Neuronal stem cell (in vitro differentiated cells): ENCODE data around the gene STAT2.
"Not testable (repeated sequence)": the region's sequence is repeated elsewhere in the genome, so short reads cannot be mapped to it uniquely, and the experiment has no call there.

ENCODE experiments used
- DNase-seq: peaks from one replicate; pipeline ENCODE4 v3.0.0-alpha.2; 2013; ENCODE audit warnings: low spot score
- H2AFZ ChIP-seq: one replicate; pipeline ENCODE4 v1.6.1; 2013; ENCODE audit warnings: mild to moderate bottlenecking, low read length, inconsistent platforms
- H2AK5ac ChIP-seq: 2 replicates; pipeline ENCODE4 v1.6.1; 2013; ENCODE audit warnings: low read depth, mild to moderate bottlenecking, inconsistent platforms, low read length, moderate library complexity, mixed read lengths
- H2BK120ac ChIP-seq: 2 replicates; pipeline ENCODE4 v1.6.1; 2013; ENCODE audit warnings: low read depth, mild to moderate bottlenecking, inconsistent platforms, low read length, moderate library complexity, mixed read lengths
- H2BK12ac ChIP-seq: one replicate; pipeline ENCODE4 v1.6.1; 2013; ENCODE audit warnings: low read length, inconsistent platforms
- H2BK15ac ChIP-seq: 2 replicates; pipeline ENCODE4 v1.6.1; 2013; ENCODE audit warnings: mild to moderate bottlenecking, low read length, inconsistent platforms, mixed read lengths
- H2BK5ac ChIP-seq: one replicate; pipeline ENCODE4 v1.6.1; 2013; ENCODE audit warnings: inconsistent platforms, mild to moderate bottlenecking, low read length, moderate library complexity
- H3K14ac ChIP-seq: one replicate; pipeline ENCODE4 v1.6.1; 2013; ENCODE audit warnings: low read length, inconsistent platforms
- H3K18ac ChIP-seq: 2 replicates; pipeline ENCODE4 v1.6.1; 2013; ENCODE audit warnings: low read length, inconsistent platforms
- H3K23ac ChIP-seq: 2 replicates; pipeline ENCODE4 v1.6.1; 2013; ENCODE audit warnings: low read depth, mild to moderate bottlenecking, mixed read lengths, low read length, inconsistent platforms; ENCODE audit not compliant: poor library complexity
- H3K27ac ChIP-seq: replicated peaks from 3 replicates; pipeline ENCODE4 v1.5.1; 2013; ENCODE audit warnings: low read length, inconsistent platforms
- H3K27me3 ChIP-seq, 3 experiments: 2 replicates each; pipeline ENCODE4 v1.6.1; 2013; ENCODE audit warnings: low read length in 3 of 3, mild to moderate bottlenecking in 2 of 3, inconsistent platforms in 1 of 3, low read depth in 1 of 3, mixed read lengths in 1 of 3, moderate library complexity in 1 of 3; ENCODE audit not compliant: control insufficient read depth in 3 of 3, insufficient read depth in 3 of 3
- H3K36me3 ChIP-seq, 2 donors: replicated peaks in 1 of 2; 2 replicates each; pipeline ENCODE4 v1.6.1; 2013; ENCODE audit warnings: low read length in 2 of 2; ENCODE audit not compliant: control insufficient read depth in 2 of 2, insufficient read depth in 2 of 2
- H3K4ac ChIP-seq: 2 replicates; pipeline ENCODE4 v1.6.1; 2013; ENCODE audit warnings: inconsistent platforms, mild to moderate bottlenecking, low read length, moderate library complexity
- H3K4me1 ChIP-seq, 2 donors: 1 replicate in 1 of 2; 2 replicates in 1 of 2; pipeline ENCODE4 v1.6.1; 2013; ENCODE audit warnings: low read length in 2 of 2, low read depth in 1 of 2; ENCODE audit not compliant: control insufficient read depth in 2 of 2, insufficient read depth in 1 of 2
- H3K4me2 ChIP-seq: one replicate; pipeline ENCODE4 v1.6.1; 2013; ENCODE audit warnings: mild to moderate bottlenecking, low read length, inconsistent platforms; ENCODE audit not compliant: insufficient read depth, poor library complexity, severe bottlenecking
- H3K4me3 ChIP-seq, 2 donors: 2 replicates each; pipeline ENCODE4 v1.5.1; 2013; ENCODE audit warnings: low read length in 2 of 2, mild to moderate bottlenecking in 2 of 2, inconsistent platforms in 1 of 2, moderate library complexity in 1 of 2
- H3K79me1 ChIP-seq: one replicate; pipeline ENCODE4 v1.6.1; 2013; ENCODE audit warnings: low read depth, mild to moderate bottlenecking, inconsistent platforms, low read length, moderate library complexity
- H3K9ac ChIP-seq: one replicate; pipeline ENCODE4 v1.6.1; 2013; ENCODE audit warnings: mild to moderate bottlenecking, low read depth, low read length, inconsistent platforms; ENCODE audit not compliant: poor library complexity
- H3K9me3 ChIP-seq, 2 donors: replicated peaks in 1 of 2; 2 replicates each; pipeline versions ENCODE3 to v1.6.1; 2013; ENCODE audit warnings: low read length in 2 of 2, mild to moderate bottlenecking in 2 of 2, inconsistent platforms in 1 of 2, low read depth in 1 of 2, mixed read lengths in 1 of 2, moderate library complexity in 1 of 2; ENCODE audit not compliant: control insufficient read depth in 2 of 2, insufficient read depth in 1 of 2
- H4K8ac ChIP-seq: one replicate; pipeline ENCODE4 v1.6.1; 2013; ENCODE audit warnings: low read depth, mild to moderate bottlenecking, inconsistent platforms, low read length, moderate library complexity
- H4K91ac ChIP-seq: one replicate; pipeline ENCODE4 v1.6.1; 2013; ENCODE audit warnings: low read length, low read depth, mild to moderate bottlenecking, inconsistent platforms; ENCODE audit not compliant: poor library complexity
- WGBS, 2 donors: extraction: QIAGEN DNeasy Blood & Tissue Kit; methylation state at CpG; one replicate each; pipeline ENCODE4 v1.1.7; 2013; ENCODE audit warnings: missing lambda C conversion rate in 2 of 2, mixed read lengths in 1 of 2; ENCODE audit not compliant: insufficient read length in 2 of 2, insufficient replicate concordance in 1 of 2; ENCODE audit errors: extremely low coverage in 2 of 2; 5-methylcytosine and 5-hydroxymethylcytosine counted together

Gene STAT2

DNA sequence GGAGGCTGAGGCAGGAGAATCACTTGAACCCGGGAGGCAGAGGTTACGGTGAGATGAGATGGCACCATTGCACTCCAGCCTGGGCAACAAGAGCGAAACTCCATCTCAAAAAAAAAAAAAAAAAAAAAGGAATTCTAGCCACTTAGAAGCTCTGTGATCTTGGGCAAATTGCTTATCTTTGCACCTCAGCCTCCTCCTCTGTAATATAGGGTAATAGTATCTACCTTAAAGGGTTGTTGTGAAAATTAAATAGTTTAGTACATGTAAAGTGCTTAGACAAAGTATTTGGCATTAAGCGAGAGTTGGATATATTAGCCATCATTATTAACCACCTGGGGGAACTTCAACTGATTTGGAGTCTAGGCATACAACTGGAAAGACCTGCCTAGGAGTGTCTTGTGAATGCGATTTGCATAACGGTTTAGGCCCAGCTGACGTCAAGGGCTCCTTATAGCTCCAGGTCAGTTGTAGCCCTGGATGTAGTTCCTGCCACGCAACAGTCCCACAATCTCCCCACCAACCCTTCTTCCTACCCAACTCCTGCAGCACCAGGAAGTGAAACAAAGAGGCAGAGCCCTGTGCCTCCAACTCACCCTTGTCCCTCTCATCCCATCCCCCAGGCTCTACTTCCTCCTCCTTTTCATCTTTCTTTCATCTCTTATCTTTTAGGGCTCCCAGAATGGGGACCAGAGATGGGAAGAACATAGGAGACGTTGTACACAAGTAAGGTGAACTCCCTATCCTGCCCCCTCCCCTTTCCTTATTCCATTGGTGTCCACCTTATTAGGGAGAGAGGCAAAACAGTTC, 23.3 kb downstream of the STAT2 start:
- no peak for DNase-seq

DNA sequence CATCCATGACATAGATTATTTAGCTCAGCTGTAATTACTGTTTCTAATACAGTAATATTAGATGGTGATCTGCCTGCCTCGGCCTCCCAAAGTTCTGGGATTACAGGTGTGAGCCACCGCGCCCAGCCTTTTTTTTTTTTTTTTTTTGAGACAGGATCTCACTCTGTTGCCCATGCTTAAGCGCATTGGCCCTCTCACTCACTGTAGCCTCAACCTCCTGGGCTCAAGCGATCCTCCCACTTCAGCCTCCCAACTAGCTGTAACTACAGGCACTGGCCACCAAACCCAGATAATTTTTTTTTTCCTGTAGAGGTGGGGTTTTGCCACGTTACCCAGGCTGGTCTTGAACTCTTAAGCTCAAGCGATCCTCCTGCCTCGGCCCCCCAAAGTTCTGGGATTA, 24.4 kb downstream of the STAT2 start:
- DNase-seq = not testable (repeated sequence)
- no CpG with 5 or more reads among the region's 8 CpGs for WGBS, 2 donors

More for the DNA sequence above, 23.3 kb downstream of the STAT2 start:
- Histone ChIP-seq H3K36me3 (peaks cover 0 to 6% of the 10 kb centered on the region in 2 donors), H3K4me1 (peaks cover 6 to 16% of the 10 kb centered on the region in 2 donors), H2BK5ac (no peak overlapping the region), H3K27me3 (no peaks in the 10 kb centered on the region), H4K91ac (no peak overlapping the region), H3K4me2 (no peak overlapping the region), H3K9ac (no peak overlapping the region), H2BK15ac (no peak overlapping the region), H3K23ac (no peak overlapping the region), H3K79me1 (no peaks in the 10 kb centered on the region), H3K14ac (no peak overlapping the region), H3K9me3 (no peaks in the 10 kb centered on the region), H2BK120ac (no peak overlapping the region), H2AK5ac (no peak overlapping the region), H2BK12ac (no peak overlapping the region), H3K4ac (no peak overlapping the region), H4K8ac (no peak overlapping the region), H3K27ac (no peak overlapping the region), H3K4me3 (no peak overlapping the region), H3K18ac (no peak overlapping the region), H2AFZ (peak overlapping the region; percentile 37)
- WGBS, 2 donors = no CpG with 5 or more reads among the region's 9 CpGs

DNA sequence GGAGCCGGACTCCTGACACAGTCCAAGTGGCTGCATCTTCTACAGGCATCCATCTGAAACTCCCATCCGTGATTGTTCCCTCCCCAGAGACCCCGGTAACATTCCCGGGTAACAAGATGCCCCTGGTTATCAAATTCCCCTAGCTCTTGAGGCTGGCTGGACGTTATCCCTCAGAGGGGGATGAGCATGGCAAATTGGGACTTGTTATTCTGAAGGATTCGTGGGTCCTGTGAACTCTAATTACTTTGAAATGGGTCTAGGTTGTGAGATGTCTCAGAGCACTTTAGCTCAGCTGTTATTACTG, 25.5 kb downstream of the STAT2 start:
- H3K4ac ChIP-seq = no peak overlapping the region
- H2AK5ac ChIP-seq = peak overlapping the region; percentile 1
- peaks cover 6 to 16% of the 10 kb centered on the region in 2 donors for H3K4me1 ChIP-seq
- peak overlapping the region; percentile 32 for H3K9ac ChIP-seq
- no peak overlapping the region for H3K23ac ChIP-seq
- no peak overlapping the region for H3K14ac ChIP-seq
- peak overlapping the region; percentile 80 for H3K4me2 ChIP-seq
- H3K9me3 ChIP-seq = no peaks in the 10 kb centered on the region
- no peaks in the 10 kb centered on the region for H3K36me3 ChIP-seq
- H3K27me3 ChIP-seq = no peaks in the 10 kb centered on the region
- H2AFZ ChIP-seq = peak overlapping the region; percentile 84
- peak overlapping the region; percentile 66 to 79 for H3K4me3 ChIP-seq
- H2BK120ac ChIP-seq = no peak overlapping the region
- no peak overlapping the region for H2BK5ac ChIP-seq
- no peak overlapping the region for H2BK15ac ChIP-seq
- no peak overlapping the region for H3K18ac ChIP-seq
- DNase-seq = no peak
- no CpG with 5 or more reads among the region's 6 CpGs for WGBS, 2 donors
- H3K27ac ChIP-seq = peak overlapping the region; percentile 74
- H3K79me1 ChIP-seq = no peaks in the 10 kb centered on the region
- H4K91ac ChIP-seq = no peak overlapping the region
- no peak overlapping the region for H2BK12ac ChIP-seq
- no peak overlapping the region for H4K8ac ChIP-seq

More for the DNA sequence above, 24.4 kb downstream of the STAT2 start:
- H3K4me3 ChIP-seq, H2AFZ ChIP-seq, H4K8ac ChIP-seq, H3K27me3 ChIP-seq, H4K91ac ChIP-seq, H3K36me3 ChIP-seq, H3K27ac ChIP-seq, H3K79me1 ChIP-seq, H2BK5ac ChIP-seq, H2BK15ac ChIP-seq, H2AK5ac ChIP-seq, H3K9ac ChIP-seq, H3K18ac ChIP-seq, H3K4ac ChIP-seq, H3K23ac ChIP-seq, H2BK120ac ChIP-seq, H3K9me3 ChIP-seq, H3K4me2 ChIP-seq, H2BK12ac ChIP-seq, H3K14ac ChIP-seq: not testable (repeated sequence)
- peaks cover 6 to 16% of the 10 kb centered on the region in 2 donors for H3K4me1 ChIP-seq

DNA sequence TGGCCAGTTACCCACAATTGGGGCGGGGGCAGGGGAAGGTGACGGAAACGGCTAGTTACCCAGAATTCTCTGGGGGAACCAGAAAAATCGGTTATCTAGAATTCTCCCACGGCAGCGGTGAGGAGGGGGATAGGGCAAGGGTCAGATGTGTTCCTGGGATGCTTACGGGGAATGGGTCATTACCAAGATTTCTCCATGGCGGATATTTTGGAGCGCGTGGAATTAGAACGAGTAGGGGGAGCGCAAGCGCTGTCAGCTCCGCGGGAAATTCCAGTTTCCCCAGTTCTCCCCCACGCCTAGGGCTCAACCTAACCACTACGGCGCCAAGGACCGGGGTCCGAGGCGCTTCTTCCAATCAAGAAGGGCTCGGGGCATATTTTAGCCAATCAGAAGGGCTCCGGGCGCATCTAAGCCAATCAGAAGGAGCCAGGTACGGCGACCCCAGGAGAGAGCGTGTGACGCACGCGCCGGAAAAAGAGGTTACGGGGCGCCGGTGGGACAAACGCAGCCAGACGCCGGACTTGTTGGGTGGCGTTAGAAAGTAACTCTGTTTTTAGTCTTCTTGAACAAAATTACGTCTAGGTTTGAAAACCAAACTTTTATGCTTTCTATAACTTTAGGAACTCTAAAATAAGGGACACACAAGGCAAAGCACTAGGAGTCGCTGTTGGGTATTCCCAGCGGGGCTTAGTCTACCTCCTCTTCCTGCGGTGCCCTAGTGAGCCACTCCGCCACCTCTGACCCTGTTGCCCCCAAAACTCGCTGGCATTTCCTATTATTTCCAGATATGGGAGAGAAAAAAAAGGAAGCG, 26.0 kb downstream of the STAT2 start, which contains the start of gene PAN2:
TSS of gene PAN2 (minus strand) at position 322 of the 811 bp plus-strand sequence. CDS start 906 bp downstream, outside the sequence.
- H3K23ac ChIP-seq = peak within 1 kb of the TSS; percentile 23
- no peaks in the 10 kb centered on the region for H3K27me3 ChIP-seq
- H3K9ac ChIP-seq = peak within 1 kb of the TSS; percentile 78
- H3K4ac ChIP-seq = peak within 1 kb of the TSS; percentile 37
- H3K18ac ChIP-seq = peak within 1 kb of the TSS; percentile 84
- H3K14ac ChIP-seq = no peak within 1 kb of the TSS
- H4K8ac ChIP-seq = peak within 1 kb of the TSS; percentile 90
- DNase-seq = peak; percentile 91
- peak within 1 kb of the TSS; percentile 66 to 84 for H3K4me3 ChIP-seq
- peak within 1 kb of the TSS; percentile 41 for H4K91ac ChIP-seq
- H3K4me2 ChIP-seq = peak within 1 kb of the TSS; percentile 80
- H3K27ac ChIP-seq = peak within 1 kb of the TSS; percentile 92
- no peaks in the 10 kb centered on the region for H3K36me3 ChIP-seq
- peak within 1 kb of the TSS; percentile 10 for H2BK15ac ChIP-seq
- H2BK5ac ChIP-seq = no peak within 1 kb of the TSS
- H2AK5ac ChIP-seq = peak within 1 kb of the TSS; percentile 17
- H3K79me1 ChIP-seq = no peaks in the 10 kb centered on the region
- no peaks in the 10 kb centered on the region for H3K9me3 ChIP-seq
- no CpG with 5 or more reads among the region's 45 CpGs for WGBS, 2 donors
- no peak within 1 kb of the TSS for H2BK120ac ChIP-seq
- no peak within 1 kb of the TSS for H2BK12ac ChIP-seq
- peak within 1 kb of the TSS; percentile 84 for H2AFZ ChIP-seq
- H3K4me1 ChIP-seq = peaks cover 6 to 13% of the 10 kb centered on the region in 2 donors
